HPDE6-E6E7 (cell line): ENCODE measurements around the gene ACADSB.
A peak's percentile ranks its signal among the peaks of the same experiment; 100 is the strongest.

ENCODE experiments used
- DNase-seq: peaks from one replicate; pipeline ENCODE4 v3.0.0; 2011; ENCODE audit warnings: missing footprints; ENCODE audit errors: extremely low spot score

ACADSB gene

DNA sequence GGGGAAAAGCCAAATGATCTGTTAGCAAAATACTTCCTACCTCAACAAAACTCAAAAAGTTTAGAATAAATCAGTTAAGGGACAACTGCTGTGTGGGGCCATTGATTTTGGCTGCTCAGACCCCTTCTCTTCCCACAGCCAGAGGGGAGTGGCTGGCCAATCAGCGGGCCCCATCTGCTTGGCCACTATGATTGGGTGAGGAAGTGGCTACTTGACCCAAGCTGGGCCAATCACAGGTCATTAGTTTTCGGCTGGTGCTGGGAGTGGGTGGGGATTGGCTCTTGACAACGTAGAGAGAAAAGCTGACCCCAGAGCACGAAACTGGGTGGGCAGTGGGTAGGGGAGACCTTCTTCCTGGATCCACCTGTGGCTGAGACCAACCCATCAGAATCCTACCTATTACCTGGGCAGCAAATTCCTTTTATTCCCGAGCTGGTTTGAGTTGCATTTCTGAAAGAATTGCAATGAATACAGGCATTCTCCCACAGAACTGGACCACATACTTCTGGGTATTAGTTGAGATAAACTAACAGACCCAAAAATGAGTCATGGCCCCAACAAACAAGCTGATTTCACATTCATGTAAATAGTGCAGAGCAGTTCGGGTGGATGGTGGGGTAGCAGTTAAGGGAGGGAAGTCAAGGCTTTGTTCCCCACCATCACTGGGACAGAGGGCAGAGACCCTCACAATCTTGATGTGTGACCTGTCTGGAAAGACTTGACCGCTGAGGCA, 91.4 kb downstream of the ACADSB start:
- DNase-seq = no peak

DNA sequence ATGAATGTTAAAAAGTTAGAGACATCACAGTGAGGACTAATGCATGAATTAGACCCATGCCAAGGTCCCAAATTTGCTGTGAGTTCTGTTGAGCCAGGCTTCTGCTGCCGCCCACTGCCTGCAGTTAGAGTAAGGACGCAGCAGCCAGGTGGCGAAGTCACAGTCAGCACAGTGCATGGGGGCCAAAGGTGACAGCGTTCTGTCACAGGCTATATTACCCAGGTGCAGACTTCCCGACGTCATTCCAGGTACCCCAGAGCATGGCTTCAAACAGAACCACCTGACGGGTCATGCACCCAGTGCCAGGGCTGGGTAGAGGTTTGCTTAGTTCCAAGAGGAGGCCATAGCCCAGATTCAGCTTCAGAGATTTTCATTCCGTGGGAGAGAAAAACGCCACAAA, 93.1 kb downstream of the ACADSB start:
- no peak for DNase-seq

DNA sequence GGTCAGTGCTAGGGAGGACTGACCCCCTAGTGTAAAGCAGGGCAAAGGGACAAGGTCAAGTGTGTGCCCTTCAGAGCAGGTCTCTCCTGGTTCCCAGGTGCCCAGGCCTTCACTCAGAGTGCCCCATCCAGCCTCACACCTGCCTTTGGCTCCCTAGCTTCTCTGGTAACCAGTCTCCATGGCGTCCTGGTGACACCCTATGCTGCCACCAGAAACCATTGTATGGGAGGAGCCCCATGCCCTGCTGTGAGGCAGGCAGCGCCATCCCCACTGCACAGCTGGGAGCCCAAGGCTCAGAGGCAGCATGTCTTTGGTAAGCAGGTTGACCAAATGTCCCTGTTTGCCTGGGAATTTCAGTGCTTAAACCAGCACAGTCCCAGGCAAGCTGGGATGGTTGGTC, 93.9 kb downstream of the ACADSB start:
- DNase-seq = no peak

DNA sequence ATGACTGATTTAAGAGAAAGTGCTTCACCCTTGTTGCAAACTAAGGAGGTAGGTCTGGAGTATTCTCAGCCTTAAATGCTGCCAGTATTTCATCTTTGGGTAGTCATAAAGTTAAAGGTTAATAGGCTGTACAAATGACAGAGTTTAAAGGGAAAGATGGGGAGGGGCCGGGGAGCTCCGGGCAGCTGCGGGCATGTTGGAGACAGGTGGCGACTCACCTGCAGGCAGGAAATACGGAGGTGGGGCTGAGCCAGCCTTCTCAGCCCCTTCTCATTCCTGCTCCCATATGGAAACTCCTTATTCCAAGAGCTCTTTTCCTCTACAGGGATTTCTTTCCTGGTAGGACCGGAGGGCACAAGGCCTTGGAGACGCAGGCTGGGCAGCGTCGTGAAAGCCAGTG, 95.1 kb downstream of the ACADSB start:
- peak; percentile 39 for DNase-seq
